Activated naive CD8-positive, alpha-beta T cell (primary cell): ENCODE measurements around the gene FCHO2.

Experiments
- H3K27ac Mint-ChIP-seq: one replicate; pipeline ENCODE4 v1.8.0; 2021; ENCODE audit warnings: mixed read lengths
- H3K27me3 Mint-ChIP-seq: one replicate; pipeline ENCODE4 v1.8.0; 2021; ENCODE audit warnings: mixed read lengths
- H3K36me3 Mint-ChIP-seq: one replicate; pipeline ENCODE4 v1.8.0; 2021; ENCODE audit warnings: mixed read lengths
- H3K4me1 Mint-ChIP-seq: one replicate; pipeline ENCODE4 v1.8.0; 2021; ENCODE audit warnings: low read depth, mixed read lengths
- H3K4me3 Mint-ChIP-seq: one replicate; pipeline ENCODE4 v1.8.0; 2021; ENCODE audit warnings: mild to moderate bottlenecking, mixed read lengths
- H3K9me3 Mint-ChIP-seq: one replicate; pipeline ENCODE4 v1.8.0; 2021; ENCODE audit warnings: low read depth, mixed read lengths

FCHO2 gene

GRCh38 chr5:73030995-73031394 lies 75.2 kb downstream of the FCHO2 start:
- H3K36me3 Mint-ChIP-seq = no peaks in the 10 kb centered on the region
- H3K4me1 Mint-ChIP-seq = no peaks in the 10 kb centered on the region
- no peak overlapping the region for H3K4me3 Mint-ChIP-seq
- H3K9me3 Mint-ChIP-seq = no peaks in the 10 kb centered on the region
- H3K27ac Mint-ChIP-seq = no peak overlapping the region
- H3K27me3 Mint-ChIP-seq = no peaks in the 10 kb centered on the region

- Mint-ChIP-seq H3K9me3 (no peaks in the 10 kb centered on the region), H3K4me1 (no peaks in the 10 kb centered on the region), H3K4me3 (no peak overlapping the region), H3K27ac (no peak overlapping the region), H3K27me3 (no peaks in the 10 kb centered on the region), H3K36me3 (no peaks in the 10 kb centered on the region)
These were observed 76.0 kb downstream of the FCHO2 start for GRCh38 chr5:73031839-73032238.

- Mint-ChIP-seq H3K4me1 (no peaks in the 10 kb centered on the region), H3K27ac (no peak overlapping the region), H3K27me3 (no peaks in the 10 kb centered on the region), H3K4me3 (no peak overlapping the region), H3K9me3 (no peaks in the 10 kb centered on the region), H3K36me3 (no peaks in the 10 kb centered on the region)
These were observed 76.8 kb downstream of the FCHO2 start for GRCh38 chr5:73032635-73033034.

- Mint-ChIP-seq H3K27ac (no peak overlapping the region), H3K9me3 (no peaks in the 10 kb centered on the region), H3K36me3 (no peaks in the 10 kb centered on the region), H3K27me3 (no peaks in the 10 kb centered on the region), H3K4me1 (no peaks in the 10 kb centered on the region), H3K4me3 (no peak overlapping the region)
These were observed 81.7 kb downstream of the FCHO2 start for GRCh38 chr5:73037545-73037944.

- Mint-ChIP-seq H3K4me3 (no peak overlapping the region), H3K9me3 (no peaks in the 10 kb centered on the region), H3K27me3 (no peaks in the 10 kb centered on the region), H3K4me1 (no peaks in the 10 kb centered on the region), H3K36me3 (no peaks in the 10 kb centered on the region), H3K27ac (no peak overlapping the region)
These were observed 83.2 kb downstream of the FCHO2 start for GRCh38 chr5:73039082-73039481.

- Mint-ChIP-seq H3K9me3 (peaks cover 9% of the 10 kb centered on the region), H3K27ac (no peak overlapping the region), H3K36me3 (no peaks in the 10 kb centered on the region), H3K4me3 (no peak overlapping the region), H3K4me1 (no peaks in the 10 kb centered on the region), H3K27me3 (no peaks in the 10 kb centered on the region)
These were observed 87.2 kb downstream of the FCHO2 start for GRCh38 chr5:73042993-73043392.

GRCh38 chr5:73044546-73044945 lies 88.7 kb downstream of the FCHO2 start:
- Mint-ChIP-seq H3K4me3 (no peak overlapping the region), H3K9me3 (peaks cover 9% of the 10 kb centered on the region), H3K27me3 (peaks cover 4% of the 10 kb centered on the region), H3K4me1 (no peaks in the 10 kb centered on the region), H3K36me3 (no peaks in the 10 kb centered on the region), H3K27ac (no peak overlapping the region)

GRCh38 chr5:73045623-73046022 lies 89.8 kb downstream of the FCHO2 start:
- no peaks in the 10 kb centered on the region for H3K36me3 Mint-ChIP-seq
- peaks cover 4% of the 10 kb centered on the region for H3K27me3 Mint-ChIP-seq
- H3K4me1 Mint-ChIP-seq = no peaks in the 10 kb centered on the region
- H3K9me3 Mint-ChIP-seq = peaks cover 9% of the 10 kb centered on the region
- no peak overlapping the region for H3K4me3 Mint-ChIP-seq
- no peak overlapping the region for H3K27ac Mint-ChIP-seq

GRCh38 chr5:73061593-73061992 lies 105.8 kb downstream of the FCHO2 start:
- no peaks in the 10 kb centered on the region for H3K4me1 Mint-ChIP-seq
- H3K36me3 Mint-ChIP-seq = no peaks in the 10 kb centered on the region
- no peak overlapping the region for H3K27ac Mint-ChIP-seq
- peaks cover 7% of the 10 kb centered on the region for H3K27me3 Mint-ChIP-seq
- no peaks in the 10 kb centered on the region for H3K9me3 Mint-ChIP-seq
- no peak overlapping the region for H3K4me3 Mint-ChIP-seq

GRCh38 chr5:73066466-73066865 lies 110.6 kb downstream of the FCHO2 start:
- Mint-ChIP-seq H3K4me3 (no peak overlapping the region), H3K9me3 (no peaks in the 10 kb centered on the region), H3K27ac (no peak overlapping the region), H3K4me1 (no peaks in the 10 kb centered on the region), H3K27me3 (peaks cover 7% of the 10 kb centered on the region), H3K36me3 (no peaks in the 10 kb centered on the region)

GRCh38 chr5:73067213-73067612 lies 111.4 kb downstream of the FCHO2 start:
- Mint-ChIP-seq H3K27me3 (peaks cover 6% of the 10 kb centered on the region), H3K4me1 (no peaks in the 10 kb centered on the region), H3K36me3 (no peaks in the 10 kb centered on the region), H3K27ac (no peak overlapping the region), H3K9me3 (no peaks in the 10 kb centered on the region), H3K4me3 (no peak overlapping the region)

- Mint-ChIP-seq H3K4me1 (no peaks in the 10 kb centered on the region), H3K36me3 (no peaks in the 10 kb centered on the region), H3K27ac (no peak overlapping the region), H3K9me3 (no peaks in the 10 kb centered on the region), H3K27me3 (peaks cover 6% of the 10 kb centered on the region), H3K4me3 (no peak overlapping the region)
These were observed 125.3 kb downstream of the FCHO2 start for GRCh38 chr5:73081093-73081492.

- no peaks in the 10 kb centered on the region for H3K9me3 Mint-ChIP-seq
- H3K27me3 Mint-ChIP-seq = peaks cover 16% of the 10 kb centered on the region
- no peak overlapping the region for H3K4me3 Mint-ChIP-seq
- H3K4me1 Mint-ChIP-seq = peaks cover 4% of the 10 kb centered on the region
- H3K27ac Mint-ChIP-seq = no peak overlapping the region
- no peaks in the 10 kb centered on the region for H3K36me3 Mint-ChIP-seq
These were observed 132.2 kb downstream of the FCHO2 start for GRCh38 chr5:73088026-73088425.

GRCh38 chr5:73093943-73094342 lies 138.1 kb downstream of the FCHO2 start:
- H3K27ac Mint-ChIP-seq = no peak overlapping the region
- H3K9me3 Mint-ChIP-seq = peaks cover 6% of the 10 kb centered on the region
- H3K36me3 Mint-ChIP-seq = no peaks in the 10 kb centered on the region
- no peak overlapping the region for H3K4me3 Mint-ChIP-seq
- peaks cover 6% of the 10 kb centered on the region for H3K4me1 Mint-ChIP-seq
- H3K27me3 Mint-ChIP-seq = peaks cover 18% of the 10 kb centered on the region

GRCh38 chr5:73094415-73094814 lies 138.6 kb downstream of the FCHO2 start:
- Mint-ChIP-seq H3K4me3 (no peak overlapping the region), H3K27ac (no peak overlapping the region), H3K36me3 (no peaks in the 10 kb centered on the region), H3K9me3 (peaks cover 6% of the 10 kb centered on the region), H3K4me1 (peaks cover 4% of the 10 kb centered on the region), H3K27me3 (peaks cover 18% of the 10 kb centered on the region)

GRCh38 chr5:73095564-73096238 lies 139.9 kb downstream of the FCHO2 start:
- peaks cover 6% of the 10 kb centered on the region for H3K9me3 Mint-ChIP-seq
- peaks cover 18% of the 10 kb centered on the region for H3K27me3 Mint-ChIP-seq
- H3K4me1 Mint-ChIP-seq = peaks cover 4% of the 10 kb centered on the region
- no peaks in the 10 kb centered on the region for H3K36me3 Mint-ChIP-seq
- H3K27ac Mint-ChIP-seq = no peak overlapping the region
- no peak overlapping the region for H3K4me3 Mint-ChIP-seq
